GM19463 (cell line): Measurements from ENCODE around the gene NPPB.
"Not testable (repeated sequence)": the region's sequence is repeated elsewhere in the genome, so short reads cannot be mapped to it uniquely, and the experiment has no call there.

ENCODE experiments used
- ATAC-seq: cut with Tn5 transposase; IDR thresholded peaks from one replicate; pipeline ENCODE4 v1.9.1; 2021; ENCODE audit warnings: mild to moderate bottlenecking, moderate library complexity; ENCODE audit not compliant: unreplicated experiment

The NPPB gene

DNA sequence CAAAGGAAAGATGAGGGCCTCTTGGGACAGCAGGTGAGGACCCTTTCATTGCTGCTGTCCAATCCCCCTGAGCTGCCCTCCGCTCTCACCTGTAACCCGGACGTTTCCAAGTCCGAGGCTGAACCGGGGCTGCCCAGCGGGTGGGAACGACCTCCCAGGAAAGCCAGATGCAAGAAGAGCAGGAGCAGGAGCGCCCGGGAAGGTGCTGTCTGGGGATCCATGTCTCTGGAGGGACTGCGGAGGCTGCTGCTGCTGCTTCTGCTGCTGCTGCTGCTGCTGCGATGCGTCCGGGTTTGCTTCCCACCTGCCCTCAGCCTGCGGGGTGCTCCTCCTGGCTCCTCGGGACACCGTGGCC lies at the start of gene NPPB:
TSS of gene NPPB (minus strand) at position 333 of the 355 bp plus-strand sequence. CDS start at position 221, 112 bp downstream.
- no peak for ATAC-seq

DNA sequence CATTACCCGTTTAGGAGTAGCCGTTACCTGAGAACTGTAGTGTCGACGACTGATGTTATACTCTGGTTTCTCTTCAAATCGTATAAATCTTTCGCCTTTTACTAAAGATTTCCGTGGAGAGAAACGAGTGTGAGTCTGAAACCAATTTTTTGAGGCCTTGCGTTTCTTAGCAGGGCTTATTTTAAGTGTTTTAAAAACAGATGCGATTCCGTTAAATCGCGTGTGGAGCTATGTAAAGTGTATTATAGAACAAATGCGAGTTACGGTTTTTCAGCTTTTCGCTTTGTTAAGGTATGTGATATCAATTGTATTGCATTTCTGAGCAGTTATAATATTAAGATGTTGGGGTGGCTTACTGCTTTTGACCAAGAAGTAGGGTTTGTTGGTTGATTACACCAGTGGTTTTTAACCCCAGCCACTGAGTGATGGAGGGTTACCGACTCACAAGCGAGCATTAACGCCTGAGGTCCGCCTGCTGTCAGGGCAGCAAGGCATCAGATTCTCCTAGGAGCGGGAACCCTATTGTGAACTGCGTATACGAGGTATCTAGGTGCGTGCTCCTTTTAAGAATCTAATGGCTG lies 49.4 kb upstream of the NPPB start:
- peak; percentile 51 for ATAC-seq

GRCh38 chr1:11907275-11908094 lies 48.7 kb upstream of the NPPB start:
- peak; percentile 43 for ATAC-seq

DNA sequence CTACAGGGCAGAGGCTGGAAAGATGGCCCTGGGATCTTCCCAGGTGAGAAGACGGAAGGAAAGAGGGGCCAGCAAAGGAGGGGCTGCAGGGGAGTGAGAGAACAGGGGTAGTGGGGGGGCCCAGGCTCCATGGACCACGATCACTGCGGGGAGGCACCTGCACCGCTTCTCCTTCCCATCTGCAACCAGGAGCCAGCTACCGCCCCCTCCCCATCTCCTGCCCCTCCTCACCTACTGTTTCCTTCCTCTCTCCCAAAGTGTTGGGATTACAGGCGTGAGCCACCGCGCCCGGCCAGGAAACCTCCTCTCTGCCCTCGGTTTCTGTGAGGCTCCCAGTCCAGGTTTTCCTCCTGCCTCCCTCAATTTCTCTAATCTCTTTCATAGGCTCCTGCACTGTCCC lies 48.1 kb upstream of the NPPB start:
- ATAC-seq, result no peak

DNA sequence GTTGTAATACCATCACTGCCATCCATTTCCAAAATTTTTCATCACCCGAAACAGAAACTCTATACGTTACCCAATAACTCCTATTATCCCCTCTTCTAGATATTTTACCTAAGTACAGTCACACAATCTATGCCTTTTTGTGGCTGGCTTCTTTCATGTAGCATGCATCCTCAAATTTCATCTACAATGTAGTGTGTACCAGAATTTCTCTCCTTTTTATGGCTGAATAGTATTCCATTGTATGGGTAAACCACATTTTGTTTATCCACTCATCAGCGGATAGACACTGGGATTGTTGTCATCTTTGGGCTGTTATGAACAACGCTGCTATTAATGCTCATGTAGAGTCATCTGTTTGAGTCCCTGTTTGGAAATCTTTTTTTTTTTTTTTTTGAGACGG lies 46.2 kb upstream of the NPPB start:
- ATAC-seq, result no peak

DNA sequence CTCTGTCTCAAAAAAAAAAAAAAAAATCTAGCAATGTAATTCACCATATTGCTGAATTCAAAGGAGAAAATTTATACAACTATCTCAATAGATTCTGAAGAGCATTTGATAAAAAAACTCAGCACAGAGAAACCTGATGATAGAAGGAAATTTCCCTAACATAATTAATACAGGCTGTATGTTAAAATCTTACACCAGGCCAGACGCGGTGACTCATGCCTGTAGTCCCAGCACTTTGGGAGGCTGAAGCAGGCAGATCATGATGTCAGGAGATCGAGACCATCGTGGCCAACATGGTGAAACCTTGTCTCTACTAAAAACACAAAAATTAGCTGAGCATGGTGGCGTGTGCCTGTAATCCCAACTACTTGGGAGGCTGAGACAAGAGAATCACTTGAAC lies 45.4 kb upstream of the NPPB start:
- not testable (repeated sequence) for ATAC-seq

DNA sequence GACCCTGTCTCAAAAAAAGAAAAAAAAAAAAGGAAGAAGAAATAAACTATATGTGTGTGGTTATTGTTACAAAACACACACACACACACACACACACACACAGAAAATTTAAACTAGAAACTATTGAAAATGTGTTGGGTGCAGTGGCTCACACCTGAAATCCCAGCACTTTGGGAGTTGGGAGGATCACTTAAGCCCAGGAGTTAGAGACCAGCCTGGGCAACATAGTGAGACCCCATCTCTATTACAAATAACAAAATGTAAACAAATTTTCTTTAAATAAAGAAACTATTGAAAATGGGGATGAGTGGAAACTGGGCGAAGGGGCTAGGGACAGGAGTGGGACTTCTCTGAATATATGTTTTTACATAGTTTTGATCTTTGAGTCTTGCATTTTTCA lies 44.5 kb upstream of the NPPB start:
- ATAC-seq, result no peak

DNA sequence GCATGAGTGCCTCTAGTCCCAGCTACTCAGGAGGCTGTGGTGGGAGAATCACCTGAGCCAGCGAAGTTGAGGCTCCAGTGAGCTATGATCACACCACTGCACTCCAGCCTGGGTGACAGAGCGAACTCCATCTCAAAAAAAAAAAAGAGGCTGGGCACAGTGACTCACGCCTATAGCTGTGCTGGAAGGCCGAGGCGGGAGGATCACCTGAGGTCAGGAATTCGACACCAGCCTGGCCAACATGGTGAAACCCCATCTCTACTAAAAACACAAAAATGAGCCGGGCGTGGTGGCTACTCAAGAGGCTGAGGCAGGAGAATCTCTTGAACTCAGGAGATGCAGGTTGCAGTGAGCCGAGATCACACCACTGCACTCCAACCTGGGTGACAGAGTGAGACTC lies 42.7 kb upstream of the NPPB start:
- not testable (repeated sequence) for ATAC-seq

- ATAC-seq, result no peak
Observed at GRCh38 chr1:11898831-11899467, 40.2 kb upstream of the NPPB start.

DNA sequence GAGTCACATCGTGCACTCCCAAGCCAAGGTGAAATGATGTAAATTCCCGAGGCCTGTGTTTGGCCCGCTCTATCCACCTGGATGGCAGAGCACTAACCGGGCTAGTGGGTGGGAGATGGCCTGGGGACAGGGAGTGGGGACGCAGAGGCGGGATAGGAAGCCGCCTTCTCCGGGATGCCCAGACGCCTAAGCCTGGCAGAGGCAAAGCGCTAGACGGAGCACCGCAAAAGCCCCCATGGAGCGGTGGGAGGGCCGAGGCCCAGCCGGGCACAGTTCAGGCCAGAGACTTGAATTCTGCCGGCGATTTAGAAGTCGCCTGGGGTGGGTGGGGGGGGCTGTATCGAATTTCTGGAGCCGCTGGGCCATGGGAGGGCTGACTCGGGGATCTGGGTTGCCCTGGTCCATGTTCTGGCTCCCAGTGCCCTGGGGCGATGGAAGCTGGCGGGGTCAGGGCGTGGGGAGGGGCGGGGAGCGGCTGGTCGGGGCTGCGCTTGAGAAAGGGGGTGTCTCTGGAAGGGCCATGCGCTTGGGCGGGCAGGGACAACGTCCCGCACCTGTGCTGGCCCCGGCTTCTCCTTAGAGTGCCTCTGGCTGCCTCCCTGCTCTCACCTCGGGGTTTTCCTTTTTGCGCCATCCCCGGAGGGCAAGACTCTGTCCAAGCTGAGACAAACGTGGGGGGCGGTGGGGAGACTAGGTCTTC lies 39.5 kb upstream of the NPPB start:
- ATAC-seq, result no peak

- not testable (repeated sequence) for ATAC-seq
Observed at GRCh38 chr1:11894501-11894900, 35.8 kb upstream of the NPPB start.

GRCh38 chr1:11893907-11894251 lies 35.1 kb upstream of the NPPB start:
- no peak for ATAC-seq

GRCh38 chr1:11891433-11892186 lies 32.9 kb upstream of the NPPB start:
- ATAC-seq, result no peak

DNA sequence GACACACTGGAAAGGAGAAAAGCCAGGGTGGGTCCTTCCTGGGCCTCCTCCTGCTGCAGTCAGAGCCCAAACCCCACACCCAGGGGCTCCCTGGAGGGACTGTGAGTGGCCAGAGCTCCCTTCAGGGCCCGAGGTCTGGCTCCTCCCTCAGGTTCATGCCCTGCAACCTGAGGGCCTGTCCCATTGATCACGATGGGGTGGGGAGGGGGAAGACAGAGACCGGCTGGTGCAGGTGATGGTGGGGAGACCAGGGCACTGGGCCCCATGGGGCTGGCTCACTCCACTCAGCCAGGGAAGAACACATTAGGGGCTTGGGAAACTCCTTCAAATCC lies 30.1 kb upstream of the NPPB start:
- no peak for ATAC-seq

GRCh38 chr1:11888206-11888876 lies 29.6 kb upstream of the NPPB start:
- ATAC-seq, result no peak

DNA sequence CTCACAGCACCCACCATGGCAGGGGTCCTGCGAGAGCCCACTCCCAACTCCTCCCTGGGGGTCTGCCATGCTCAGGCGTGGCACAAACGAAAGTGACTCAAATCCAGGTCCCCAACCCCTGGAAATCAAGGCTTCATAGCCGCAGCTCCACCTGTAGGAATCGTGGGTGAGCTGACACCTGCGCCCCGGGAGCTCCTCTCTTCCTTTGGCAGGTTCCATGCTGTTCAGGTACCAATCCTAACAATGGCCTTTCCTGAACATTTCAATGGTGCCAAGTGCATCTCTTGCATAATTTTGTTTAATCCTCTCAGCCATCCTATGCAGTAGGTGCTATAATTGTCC lies 28.9 kb upstream of the NPPB start:
- ATAC-seq, result no peak

DNA sequence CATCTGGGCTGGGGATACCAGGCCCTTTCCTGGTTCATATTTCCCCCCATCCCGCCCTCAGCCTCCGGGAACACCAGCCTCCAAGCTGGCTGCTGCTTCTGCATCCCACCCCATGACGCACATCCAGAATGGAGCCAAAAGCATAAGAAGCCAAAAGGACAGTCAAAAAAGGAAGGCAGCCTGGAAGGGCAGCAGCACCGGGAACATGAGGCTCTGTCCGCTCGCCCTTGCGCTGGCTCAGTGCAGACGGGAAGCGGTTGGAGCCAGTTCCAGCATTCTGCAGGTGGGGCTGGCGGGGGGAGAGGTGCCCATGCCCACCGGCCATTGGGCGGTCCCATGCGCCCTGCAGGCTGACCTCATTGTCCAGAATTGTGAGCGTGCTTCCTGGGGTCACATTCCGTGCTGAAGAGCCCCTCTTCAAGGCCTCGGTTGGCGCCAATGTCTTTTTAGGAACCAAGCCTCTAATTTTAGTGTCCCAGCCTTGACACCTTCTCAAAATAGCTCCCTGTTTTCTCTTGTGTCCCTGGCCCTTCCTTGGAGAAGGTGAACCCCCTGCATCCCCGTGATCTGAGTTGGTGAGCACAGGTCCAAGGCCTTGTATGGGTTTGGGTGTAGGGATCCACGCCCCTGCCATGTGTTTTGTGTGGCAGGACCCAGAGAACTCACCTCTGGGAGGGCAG lies 28.4 kb upstream of the NPPB start:
- no peak for ATAC-seq

DNA sequence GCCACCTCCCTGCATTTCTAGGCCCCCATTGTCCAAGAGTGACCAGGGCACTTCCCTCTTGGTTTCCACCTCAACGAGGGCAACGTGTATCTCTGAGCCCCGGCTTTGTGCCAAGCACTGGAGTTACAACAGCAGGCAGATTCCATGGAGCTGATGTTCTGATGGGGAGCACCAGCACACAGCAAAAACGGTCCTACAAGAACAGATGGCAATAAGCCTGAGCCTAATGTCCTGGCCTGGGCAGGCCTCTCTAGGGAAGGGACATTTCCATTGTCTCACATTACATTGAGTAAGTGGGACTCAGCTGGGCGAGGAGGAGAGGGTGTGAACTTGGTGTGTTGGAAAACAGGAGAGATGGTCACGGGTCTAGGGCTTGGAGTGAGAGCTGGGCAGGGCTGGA lies 27.2 kb upstream of the NPPB start:
- no peak for ATAC-seq

GRCh38 chr1:11882814-11883538 lies 24.2 kb upstream of the NPPB start:
- ATAC-seq, result no peak
